GM18502 (cell line): Measurements from ENCODE around the gene CA4.

ENCODE experiments used
- ATAC-seq: cut with Tn5 transposase; IDR thresholded peaks from one replicate; pipeline ENCODE4 v1.9.1; 2021; ENCODE audit warnings: mild to moderate bottlenecking; ENCODE audit not compliant: unreplicated experiment, poor library complexity

Gene CA4

DNA sequence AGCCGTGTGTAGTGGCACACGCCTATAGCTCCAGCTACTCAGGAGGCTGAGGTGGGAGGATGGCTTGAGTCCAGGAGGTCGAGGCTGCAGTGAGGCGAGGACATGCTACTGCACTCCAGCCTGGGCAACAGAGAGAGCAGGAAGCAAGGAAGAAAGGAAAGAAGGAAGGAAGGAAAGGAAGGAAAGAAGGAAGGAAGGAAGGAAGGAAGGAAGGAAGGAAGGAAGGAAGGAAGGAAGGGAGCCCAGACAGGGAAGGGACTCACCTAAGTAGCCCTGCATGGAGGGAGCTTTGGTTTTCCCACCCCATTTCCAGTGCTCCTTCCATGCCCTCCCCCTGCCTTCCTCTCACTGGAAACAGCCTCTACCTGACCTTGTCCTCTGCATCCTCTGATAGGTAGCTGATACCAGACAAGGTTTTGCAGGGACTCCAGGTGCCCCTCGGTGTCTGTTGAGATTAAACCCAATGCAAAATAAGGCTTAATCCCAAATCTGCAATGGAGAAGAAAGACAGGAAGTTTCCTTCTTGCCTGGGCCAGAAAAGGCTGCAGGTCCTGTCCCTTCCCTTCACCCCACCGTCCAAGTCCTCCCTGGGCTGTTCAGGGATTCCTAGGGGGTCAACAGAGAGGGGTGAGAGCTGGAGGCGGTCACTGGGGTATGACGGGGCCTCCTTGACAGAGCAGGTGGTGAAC is 21.5 kb upstream of the CA4 start:
- ATAC-seq: no peak

DNA sequence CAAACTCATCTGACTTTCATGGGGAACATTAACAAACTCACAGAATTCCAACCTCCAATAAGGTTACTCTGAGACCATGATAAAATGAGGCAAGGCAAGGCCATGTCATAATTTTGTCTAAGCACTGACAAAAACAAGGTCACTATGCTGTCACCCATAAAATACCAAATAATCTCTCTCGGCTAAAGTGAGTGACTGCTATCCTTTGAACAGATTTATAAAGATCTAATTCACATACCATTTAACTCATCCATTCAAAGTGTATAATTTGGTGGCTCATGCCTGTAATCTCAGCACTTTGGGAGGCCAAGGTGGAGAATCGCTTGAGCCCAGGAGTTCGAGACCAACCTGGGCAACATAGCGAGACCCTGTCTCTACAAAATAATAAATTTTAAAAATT is 20.6 kb upstream of the CA4 start:
- ATAC-seq: no peak

DNA sequence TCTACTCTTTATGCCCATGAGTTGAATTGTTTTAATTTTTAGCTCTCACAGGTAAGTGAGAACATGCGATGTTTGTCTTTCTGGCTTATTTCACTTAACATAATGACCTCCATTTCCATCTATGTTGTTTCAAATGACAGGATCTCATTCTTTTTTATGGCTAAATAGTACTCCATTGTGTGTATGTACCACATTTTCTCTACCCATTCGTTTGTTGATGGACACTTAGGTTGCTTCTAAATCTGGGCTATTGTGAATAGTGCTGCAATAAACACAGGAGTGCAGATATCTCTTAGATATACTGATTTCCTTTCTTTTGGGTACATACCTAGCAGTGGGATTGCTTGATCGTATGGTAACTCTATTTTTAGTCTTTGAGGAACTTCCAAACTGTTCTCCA is 19.3 kb upstream of the CA4 start:
- ATAC-seq: no peak

DNA sequence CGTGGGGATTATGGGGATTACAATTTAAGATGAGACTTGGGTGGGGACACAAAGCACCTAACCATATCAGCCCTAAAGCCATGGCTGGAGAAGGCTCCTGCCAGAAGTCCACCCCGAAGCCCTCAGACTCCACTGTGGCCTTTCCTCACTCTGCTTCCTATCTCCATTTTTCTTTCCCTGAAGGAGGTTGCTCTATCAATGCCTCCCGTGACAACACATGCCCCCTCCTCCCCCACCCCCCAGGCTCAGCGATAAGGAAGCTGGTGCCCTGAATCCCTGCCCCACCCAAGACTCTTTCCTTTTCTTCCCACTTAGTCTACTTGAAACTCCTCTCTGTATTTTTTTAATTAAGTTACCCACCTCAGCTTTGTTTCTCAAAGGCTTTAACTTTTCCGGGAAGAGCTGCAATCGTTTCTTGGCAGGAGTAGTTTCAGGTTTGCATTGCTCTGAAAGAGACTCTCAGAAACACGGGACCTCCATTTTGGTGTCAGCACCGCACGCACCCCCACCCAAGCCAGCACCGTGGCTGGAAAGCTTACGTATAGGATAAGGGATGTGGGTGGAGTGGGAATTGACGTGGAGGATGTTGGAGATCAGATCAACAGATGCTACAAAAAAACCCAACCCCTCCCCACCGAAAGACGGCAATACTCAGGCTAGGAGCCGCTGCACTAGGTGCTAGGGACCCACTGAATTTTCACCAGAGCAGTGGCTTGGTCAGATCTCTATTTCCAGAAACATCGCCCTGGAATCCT is 15.2 kb upstream of the CA4 start:
- peak; percentile 15 for ATAC-seq

DNA sequence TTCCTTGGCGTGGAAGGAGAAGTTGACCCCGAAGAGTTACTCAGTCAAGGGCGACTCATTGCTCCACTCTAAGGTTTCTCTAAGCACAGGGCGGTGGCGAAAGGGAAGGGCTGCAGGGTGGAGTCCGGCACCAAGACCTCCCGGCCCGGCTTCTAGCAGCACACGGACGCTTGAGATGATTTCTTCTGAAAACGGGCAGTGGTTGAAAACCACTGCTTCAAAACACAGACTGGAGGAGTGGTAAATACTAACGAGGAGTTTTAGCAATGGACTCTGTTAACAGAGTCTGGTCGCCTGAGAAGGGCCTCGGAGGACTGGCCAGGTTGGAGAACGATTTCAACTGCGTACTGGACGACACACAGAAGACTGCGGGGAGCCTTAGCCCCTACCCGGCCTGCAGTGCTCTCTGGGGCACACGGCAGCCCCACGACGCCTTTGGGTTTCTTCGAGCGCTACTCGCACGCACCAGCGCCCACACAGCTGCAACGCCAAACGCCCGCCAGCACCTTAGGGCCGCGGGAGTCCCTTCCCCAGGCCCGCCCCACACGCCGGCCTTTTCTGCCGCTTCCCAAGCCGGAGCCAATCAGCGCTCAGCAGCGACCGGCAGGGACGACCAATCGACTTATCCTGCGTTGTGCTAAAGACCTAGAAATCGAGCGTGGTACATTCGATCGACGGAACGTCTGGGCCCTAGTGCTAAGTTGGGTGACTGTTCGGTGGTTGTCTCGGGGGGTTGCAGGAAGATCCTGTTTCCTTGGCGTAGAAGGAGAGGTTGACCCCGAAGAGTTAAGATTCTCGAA is 14.4 kb upstream of the CA4 start:
- ATAC-seq: peak; percentile 89

DNA sequence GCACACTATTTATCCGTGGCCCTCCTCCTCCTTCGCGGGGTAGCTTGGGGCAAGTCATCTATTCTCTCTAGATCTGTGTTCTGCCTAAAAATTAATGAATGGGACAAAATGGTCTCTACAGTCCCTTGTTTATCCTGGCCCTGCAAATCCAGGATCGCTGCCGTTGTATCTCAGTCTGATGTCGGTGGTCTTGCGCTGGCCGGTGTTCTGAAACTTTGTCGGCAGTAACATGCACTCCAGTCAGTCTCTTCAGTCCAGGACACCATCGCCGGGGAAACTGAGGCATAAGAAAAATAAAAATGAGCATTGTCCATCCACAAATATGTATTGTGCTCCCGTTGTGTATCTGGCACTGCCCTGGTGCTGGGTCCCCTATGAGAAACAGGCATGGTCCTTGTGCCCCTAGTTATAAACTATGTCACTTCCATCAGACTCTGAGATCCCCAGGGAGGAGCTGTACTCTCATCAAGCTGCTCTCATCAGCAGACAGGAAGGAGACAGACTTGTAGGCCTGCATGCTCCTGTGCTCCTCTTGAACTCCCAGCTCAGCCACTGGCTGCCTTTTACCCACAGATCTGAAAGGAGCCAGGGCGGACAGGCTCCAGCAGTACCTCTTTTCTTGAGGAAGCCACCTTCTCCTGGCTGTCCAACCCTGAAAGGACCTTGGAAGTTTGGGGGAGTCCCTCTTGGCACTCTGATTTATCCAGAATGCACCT is 13.7 kb upstream of the CA4 start:
- no peak for ATAC-seq

DNA sequence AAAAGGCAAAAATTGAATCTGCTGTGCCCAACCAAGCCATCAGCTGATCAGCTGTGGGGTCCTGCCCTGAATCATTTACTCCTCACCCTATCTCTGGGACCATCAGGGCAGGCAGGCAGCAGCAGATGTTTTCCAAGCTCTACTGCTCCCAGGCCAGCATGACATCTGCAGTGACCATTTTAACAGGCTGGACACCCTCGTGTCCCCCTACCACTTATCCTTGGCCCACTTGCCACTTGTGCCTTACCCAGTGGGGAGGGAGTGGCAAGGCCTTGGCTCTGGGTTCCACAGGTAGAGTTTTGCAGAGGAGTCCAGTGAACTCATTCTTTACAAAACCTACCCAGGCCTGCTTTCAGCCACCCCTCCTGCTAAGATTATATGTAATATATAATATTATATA is 12.0 kb upstream of the CA4 start:
- no peak for ATAC-seq

DNA sequence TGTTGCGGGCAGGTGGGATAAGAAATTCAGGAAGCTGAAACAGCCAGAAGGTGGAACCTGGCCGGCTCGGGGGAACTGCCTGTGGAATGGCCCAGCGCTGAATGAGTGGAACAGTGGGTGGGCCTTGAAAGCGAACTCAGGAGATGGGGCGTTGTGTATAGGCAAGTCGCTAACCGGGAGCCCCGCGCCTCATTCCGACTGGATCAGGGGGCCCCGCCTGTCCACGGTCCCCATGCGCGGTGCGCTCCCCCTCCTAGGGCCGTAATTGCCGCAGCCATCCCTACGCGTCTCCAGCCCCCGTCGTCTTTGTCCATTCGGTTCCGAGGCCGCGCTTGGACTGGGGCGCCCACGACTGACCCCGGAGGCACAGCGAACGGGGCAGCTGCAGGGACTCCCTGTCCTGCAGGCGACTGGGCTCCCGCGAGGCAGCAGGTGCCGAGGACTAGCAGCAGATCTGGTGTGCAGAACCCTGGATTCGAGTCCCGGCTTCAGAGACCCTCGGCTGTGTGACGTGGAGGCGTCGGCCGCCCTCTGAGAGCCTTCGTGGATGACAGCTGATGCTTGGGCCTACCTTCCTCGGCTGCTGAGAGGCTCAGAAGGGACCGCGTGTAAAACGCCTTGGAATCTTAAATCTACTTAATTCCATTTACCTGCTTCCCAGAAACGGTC is 10.9 kb upstream of the CA4 start:
- no peak for ATAC-seq

DNA sequence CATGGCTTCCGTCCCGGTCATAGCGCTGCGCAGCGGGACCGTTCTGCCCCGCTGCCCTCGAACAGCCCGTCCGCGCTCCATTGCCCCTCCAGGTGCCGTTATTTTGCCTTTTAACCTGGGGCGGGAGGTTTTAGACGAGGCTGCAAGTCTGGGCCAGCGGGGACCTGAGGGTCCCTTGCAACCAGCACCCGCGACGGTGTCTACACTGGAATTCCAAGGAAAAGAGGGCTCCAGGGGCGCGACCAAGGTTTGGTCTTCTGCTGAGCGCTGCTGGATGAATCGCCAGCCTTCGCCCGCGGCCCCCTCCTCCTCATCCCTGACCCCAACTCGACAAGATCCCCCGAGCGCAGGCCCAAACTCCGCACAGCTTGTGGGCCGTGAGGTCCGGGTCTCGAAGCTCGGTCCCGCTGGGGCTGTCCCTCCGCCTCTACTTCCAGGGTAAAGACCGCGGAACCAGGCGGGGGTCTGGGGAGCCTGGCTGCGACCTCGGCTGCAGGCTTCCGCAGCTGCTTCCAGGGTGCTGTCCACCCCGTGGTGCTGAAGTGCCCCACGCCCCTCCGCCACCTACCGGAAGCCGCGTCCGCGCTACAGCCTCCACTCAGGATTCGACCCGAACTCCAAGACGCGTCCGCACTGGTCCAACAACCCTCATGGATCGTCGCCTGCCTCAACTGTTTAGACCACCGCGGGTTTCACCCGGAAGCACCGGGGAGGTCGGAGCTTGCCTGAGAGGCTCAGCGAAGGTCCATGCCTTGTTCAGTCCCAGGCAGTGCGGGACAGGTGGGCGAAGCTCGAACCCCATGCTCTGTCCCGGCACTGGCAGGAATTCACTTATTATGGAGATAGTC is 10.1 kb upstream of the CA4 start:
- no peak for ATAC-seq

DNA sequence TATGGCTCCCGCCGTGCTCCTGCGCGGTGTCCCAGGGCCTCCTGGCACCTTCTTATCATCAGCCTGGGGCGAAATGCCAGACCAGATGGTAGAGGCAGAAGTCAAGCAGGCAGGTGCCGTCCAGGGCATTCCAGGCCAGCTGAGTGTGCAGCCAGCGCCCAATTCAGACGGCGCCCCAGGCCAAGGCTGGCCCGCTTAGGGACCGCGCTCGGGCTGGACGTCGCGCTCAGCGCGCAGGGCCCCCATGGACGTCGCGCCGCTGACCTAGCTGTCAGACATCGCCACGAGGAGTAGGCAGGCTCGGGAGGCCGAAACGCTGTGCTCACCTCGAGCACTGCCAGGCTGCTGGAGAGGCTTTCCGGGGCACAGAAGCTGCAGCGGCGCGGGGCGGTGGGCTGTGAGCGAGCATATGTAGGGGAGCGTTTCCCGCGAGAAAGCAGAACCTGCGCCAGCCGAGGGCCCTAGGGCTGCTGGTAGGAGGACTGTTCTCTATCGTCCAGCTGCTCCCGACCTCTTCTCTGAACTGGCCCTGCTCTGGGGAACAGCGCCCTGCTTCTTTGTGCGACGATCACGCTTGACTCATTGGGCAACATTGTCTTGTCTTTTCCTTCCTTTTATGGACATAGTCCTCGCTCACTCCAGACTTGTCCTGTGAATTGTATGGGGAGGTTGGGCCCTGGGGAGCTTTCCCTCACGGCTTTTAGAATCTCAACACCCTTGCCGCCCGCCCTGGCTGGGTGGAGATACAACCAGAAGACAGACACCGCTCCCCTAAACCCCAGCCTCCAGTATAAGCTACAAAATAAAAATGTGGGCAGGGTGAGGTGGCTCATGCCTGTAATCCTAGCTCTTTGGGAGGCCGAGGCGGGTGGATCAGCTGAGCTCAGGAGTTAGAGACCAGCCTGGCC is 8.4 kb upstream of the CA4 start:
- no peak for ATAC-seq

DNA sequence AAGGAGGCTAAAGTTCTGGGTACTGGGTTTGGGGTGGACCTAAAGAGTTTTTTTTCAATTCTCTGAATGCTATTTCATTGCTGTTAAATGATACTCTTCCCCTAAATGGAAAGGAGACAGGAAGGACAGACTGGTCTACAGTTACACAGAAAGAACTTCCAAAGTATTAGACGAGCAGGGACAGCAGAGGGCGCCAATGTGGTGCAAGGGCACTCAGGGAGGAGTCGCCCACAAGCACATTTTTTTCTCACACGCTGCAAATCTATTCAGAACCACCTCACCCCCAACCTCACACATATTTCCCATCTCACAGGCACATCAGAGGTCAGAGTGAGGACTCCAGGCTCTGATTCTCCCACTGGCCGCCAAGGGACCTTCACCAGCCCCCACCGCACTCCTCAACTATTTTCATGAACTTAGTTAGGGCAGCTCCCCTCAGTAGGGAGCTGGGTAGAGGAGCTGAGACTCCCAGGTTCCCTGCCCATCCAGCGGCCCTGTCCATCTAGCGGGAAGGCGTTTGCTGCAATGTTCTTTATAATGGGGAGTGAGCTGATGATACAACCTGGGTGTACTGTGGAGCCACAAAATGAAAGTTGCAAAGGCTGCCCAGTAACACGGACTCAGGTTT is 6.8 kb upstream of the CA4 start:
- ATAC-seq: no peak

DNA sequence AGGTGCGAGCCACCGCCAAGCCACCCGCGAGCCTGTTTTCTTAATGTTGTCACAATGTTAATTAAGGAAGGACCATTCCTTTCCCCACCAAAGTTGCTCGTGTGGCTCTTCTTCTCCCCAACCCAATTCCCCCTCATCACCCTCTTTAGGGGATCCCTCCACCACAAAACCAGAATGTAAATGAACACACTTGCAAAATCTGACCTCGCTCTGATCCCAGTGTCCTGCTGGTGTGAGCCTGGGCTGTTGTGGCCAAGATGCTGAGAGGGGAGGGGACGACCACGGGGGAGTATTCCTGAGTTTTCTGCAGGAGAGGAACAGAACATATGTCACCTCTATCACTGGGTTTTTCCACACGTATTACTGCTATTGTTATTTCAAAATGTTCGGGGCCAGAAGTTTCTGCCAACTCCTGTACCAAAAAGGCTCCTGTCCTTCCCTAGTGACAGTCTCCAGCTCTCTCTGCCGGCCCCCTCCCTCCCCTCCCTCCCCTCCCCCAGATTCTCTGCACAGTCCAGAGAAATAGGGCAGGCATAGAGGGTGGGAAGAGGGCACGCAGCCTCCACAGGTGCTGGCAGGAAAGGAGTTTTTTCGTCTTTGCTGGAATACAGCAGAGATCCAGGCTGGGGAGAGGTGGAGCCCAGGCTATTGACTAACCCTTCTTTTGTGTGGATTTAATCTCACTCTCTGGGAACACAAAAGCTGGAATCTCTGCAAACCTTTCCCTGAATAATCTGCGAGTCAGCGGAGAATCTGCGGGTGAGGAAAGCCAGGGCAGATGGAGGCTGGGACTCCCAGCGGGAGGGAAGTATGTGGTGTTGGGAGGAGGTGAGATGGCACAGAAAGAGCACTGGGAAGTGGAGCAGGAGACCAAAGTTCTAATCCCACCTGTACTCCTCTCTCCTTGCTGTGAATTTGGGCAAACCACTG is 4.5 kb upstream of the CA4 start:
- ATAC-seq: no peak

DNA sequence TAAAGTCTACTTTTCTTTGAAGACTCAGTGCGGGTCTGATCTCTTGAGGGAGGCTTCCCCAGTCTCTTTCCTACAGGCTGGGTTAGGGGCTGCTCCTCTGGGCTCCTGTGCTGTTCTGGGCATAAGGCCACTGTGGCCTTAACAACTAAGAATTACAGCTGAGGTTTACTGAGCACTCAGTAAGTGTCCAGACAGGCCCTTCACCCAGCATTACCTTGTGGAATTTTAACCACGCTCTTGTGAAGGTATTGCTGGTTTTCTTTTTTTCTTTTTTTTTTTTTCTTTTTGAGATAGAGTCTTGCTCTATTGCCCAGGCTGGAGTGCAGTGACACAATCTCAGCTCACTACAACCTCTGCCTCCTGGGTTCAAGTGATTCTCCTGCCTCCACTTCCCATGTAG is 3.6 kb upstream of the CA4 start:
- no peak for ATAC-seq

DNA sequence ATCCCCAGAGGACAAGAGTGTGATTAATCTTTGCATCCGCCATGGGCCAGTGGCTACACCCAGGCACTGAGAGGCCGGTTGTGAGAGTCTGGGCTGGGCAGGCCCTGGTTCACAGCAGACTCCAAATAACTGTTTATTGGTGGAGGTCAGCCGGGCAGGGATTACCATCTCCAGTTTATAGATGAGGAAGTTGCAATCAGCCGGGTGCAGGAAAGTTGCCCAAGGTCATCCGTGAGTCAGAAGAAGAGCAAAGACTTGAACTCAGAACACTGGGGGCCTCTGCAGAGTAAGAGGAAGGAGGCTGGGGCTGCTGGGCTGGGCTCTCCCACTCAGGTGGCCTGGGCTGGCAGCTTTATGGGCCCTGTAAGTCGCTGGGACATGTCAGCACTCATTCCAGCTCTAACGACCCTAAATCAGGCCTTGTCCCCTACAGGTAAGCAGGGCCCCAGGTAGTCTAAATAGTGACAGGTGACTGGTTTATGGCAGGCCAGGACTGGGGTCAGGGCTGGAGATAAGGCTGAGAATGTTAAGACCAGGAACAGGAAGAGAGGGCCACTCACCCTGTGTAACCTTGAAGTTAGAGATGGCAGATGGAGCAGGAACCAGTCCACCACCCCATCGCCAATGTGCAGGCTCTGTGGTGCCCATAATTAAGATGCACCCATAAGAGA is 2.1 kb upstream of the CA4 start:
- no peak for ATAC-seq

DNA sequence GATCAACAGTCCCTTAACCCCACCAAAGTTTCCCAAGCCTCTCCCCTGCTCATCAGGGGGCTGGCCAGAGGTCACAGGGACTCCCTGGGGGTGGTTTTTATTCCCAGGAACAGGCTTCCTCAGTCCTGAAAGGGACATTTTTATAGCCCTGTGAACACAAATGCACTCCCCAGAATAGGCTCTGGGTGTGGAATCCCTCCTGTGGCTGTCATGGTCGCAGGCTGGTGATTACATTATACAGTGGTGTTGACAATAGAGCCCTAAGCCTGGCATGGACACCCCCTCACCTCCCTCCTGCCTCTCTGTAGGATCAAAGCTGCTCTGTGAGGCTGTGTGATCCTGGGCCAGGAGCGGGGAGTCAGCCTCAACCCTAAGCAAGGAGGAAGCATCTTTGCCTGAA is 1.4 kb upstream of the CA4 start:
- no peak for ATAC-seq

DNA sequence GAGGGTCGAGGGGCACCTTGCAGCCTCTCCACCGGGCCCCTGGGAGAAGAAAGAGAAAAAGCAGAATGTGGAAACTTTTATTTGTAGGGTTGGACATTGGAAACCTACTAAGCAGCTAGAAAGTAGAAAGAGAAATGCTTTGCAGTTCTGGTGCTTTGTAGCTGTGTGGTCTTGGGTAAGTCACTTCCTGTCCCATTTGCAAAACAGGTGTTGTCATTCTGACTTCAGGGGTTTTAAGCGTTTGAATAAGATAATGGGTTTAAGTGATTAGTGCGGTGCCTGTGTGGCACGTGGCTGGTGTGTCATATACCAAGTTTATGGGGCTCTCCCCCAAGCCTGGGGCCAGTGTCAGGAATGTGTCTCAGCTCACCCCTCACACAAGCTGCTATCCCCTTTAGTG is 1.6 kb downstream of the CA4 start:
- no peak for ATAC-seq
